D721Med (cell line): ENCODE measurements around the gene MARCHF10.

ENCODE experiments used
- DNase-seq: peaks from one replicate; pipeline ENCODE4 v3.0.0; 2011; ENCODE audit warnings: low spot score; ENCODE audit not compliant: insufficient read length
- FAIRE-seq: peaks from 2 replicates; lab custom pipeline; 2011; peaks lifted over from hg19 to GRCh38; lab: Jason Lieb, UNC
- TF ChIP-seq, protein P1 (sequence below): IDR thresholded peaks from 2 replicates; pipeline ENCODE4 v1.5.1; 2012; ENCODE audit warnings: mild to moderate bottlenecking, control low read depth; ENCODE audit not compliant: insufficient read depth; ENCODE audit errors: missing control alignments

Gene MARCHF10

DNA sequence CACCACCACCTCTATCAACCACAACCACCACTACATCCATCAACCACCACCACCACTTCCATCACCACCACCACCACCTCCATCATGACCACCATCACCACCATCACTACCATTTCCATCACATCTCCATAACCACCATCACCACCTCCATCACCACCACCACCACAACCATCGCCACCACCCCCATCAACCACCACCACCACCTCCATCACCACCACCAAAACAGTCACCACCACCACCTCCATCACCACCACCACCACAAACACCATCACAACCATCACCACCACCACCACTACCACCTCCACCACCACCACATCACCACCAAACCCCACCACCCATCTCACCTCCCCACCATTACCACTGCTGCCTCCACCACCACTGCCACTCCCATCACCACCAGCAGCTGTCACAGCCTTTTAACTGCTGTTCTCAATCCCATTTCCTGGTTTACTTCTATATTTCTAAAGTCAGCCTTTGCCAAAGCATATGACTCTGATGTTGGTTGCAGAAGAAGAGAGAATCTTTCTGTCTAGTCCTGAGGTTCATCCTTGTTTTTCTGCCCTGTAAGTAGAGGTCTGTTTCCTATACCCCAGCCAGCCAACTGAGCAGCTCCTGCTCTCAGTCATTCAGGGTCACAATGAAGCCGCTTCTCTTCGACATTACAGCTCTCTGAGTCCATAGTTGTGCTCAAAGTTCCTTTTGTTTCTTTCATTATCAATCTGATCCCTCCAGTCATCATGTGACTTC lies 14.0 kb downstream of the MARCHF10 start:
- DNase-seq = no peak

DNA sequence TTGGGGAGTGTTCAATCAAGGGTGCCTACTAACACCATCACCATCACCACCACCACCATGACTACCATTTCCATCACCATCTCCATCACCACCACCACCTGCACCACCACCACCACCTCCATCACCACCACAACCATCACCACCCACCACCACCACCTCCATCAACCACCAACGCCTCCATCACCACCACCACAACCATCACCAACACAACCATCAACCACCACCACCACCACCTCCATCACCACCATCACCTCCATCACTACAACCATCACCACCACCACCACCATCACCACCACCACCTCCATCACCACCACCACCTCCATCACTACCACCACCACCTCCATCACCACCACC lies 15.7 kb downstream of the MARCHF10 start:
- DNase-seq (no peak), FAIRE-seq (no peak)
- TF ChIP-seq, protein P1, sequence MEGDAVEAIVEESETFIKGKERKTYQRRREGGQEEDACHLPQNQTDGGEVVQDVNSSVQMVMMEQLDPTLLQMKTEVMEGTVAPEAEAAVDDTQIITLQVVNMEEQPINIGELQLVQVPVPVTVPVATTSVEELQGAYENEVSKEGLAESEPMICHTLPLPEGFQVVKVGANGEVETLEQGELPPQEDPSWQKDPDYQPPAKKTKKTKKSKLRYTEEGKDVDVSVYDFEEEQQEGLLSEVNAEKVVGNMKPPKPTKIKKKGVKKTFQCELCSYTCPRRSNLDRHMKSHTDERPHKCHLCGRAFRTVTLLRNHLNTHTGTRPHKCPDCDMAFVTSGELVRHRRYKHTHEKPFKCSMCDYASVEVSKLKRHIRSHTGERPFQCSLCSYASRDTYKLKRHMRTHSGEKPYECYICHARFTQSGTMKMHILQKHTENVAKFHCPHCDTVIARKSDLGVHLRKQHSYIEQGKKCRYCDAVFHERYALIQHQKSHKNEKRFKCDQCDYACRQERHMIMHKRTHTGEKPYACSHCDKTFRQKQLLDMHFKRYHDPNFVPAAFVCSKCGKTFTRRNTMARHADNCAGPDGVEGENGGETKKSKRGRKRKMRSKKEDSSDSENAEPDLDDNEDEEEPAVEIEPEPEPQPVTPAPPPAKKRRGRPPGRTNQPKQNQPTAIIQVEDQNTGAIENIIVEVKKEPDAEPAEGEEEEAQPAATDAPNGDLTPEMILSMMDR = no peak

More for the DNA sequence above, 14.0 kb downstream of the MARCHF10 start:
- no peak for FAIRE-seq
- TF ChIP-seq, protein P1 = no peak

DNA sequence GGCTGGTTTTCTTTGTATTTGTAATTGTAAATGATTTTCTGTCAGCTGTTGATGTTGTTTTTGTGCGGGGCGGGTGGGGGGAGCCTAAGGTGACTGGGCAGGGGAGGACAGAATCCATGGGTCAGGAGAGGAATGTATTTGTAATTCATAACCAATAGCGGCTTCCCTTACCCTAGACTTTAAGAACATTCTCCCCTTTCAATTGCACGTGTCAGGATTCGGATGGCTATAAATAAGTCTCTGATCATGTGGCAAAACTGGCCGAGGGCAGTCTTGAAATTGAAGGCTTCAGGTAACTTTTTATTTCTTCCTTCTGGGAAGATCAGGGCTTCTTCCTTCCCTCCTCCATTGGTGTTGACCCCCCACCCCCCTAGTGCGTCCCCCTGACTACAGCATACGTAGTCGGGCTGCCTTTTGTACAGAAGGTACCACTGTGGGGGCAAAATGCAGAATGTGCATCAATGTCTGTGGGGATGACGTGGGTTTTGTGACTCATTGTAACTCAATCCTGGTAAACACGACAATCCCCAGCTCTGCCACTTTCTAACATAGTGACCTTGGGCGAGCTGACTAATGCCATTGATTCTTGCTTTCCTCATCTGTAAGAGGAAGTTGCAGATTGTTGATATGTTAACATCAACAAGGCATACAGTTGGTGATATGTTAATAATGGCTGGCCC lies 16.2 kb downstream of the MARCHF10 start:
- FAIRE-seq = no peak
- TF ChIP-seq, protein P1 = no peak
- DNase-seq = no peak

DNA sequence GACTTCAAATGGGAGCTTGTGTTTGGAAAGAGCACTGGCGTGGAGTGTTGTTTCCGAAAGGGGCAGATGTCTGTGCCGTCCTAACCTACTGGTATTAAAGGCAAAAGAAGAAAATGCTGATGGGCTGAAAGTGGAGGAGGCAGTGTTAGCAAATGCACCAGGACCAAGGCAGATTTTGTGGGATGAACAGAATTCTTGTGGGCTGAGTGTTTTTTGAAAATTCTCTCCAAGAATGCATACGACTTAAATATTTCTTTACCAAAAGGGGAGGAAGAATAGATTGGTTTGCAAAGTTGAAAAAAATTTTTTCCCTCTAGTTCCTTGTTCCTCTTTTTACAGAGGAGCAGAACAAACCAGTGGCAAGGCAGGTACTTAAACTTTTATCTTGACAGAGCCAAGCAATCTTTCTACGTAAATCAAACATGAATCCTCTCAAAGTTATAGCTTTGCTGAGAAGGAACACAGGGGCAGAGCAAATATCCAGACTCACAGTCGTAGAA lies 16.8 kb downstream of the MARCHF10 start:
- DNase-seq = no peak
- TF ChIP-seq, protein P1 = no peak

DNA sequence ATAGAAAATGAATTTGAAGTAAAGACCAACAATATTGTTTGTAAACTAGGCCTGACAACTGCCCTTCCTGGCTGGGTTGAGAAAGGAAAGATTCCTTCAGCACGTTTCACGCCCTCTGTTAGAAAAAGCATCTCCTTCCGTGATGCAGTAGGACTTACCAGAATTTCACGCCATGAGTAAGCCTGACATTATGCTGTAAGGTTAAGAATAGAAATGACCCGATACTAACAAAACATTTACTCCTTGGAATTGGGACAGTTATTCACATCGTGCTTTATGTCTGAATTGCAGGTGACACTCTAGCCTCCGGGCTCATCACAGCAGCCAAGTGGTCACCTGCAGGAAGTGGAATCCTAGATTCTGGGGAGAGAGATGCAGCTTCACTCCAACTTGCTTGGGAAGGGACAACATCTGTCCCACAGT lies 17.5 kb downstream of the MARCHF10 start:
- DNase-seq (no peak), FAIRE-seq (no peak)
- TF ChIP-seq, protein P1 = no peak

More for the DNA sequence above, 16.8 kb downstream of the MARCHF10 start:
- FAIRE-seq = no peak

DNA sequence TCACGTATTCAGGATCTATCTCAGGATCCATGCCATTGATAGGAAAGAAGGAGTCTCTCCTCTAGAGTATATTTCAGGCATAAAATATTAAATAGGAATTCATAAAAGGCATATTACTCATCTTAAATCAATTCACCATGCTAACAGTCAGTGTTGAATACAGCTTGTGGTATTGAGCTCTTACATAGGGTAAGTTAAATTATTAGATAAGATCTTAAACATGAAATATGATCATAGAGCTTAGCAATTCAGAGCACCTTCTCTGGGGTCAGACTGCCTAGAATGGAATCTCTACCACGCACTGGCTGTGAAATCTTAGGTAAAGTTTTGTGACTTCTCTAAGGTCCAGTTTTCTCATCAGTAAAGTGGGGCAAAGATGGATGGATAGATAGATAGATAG lies 20.7 kb downstream of the MARCHF10 start:
- TF ChIP-seq, protein P1 = no peak
- no peak for FAIRE-seq
- DNase-seq = no peak
